NCI-H1105 (cell line): Measurements from ENCODE around the gene TNS3.

ENCODE experiments used
- DNase-seq: peaks from one replicate; lab custom pipeline; 2025; lab: John Stamatoyannopoulos, UW

Gene TNS3

GRCh38 chr7:47329320-47329926 is 252.5 kb downstream of the TNS3 start:
- DNase-seq = no peak

GRCh38 chr7:47328392-47329319 is 253.3 kb downstream of the TNS3 start:
- no peak for DNase-seq

- DNase-seq = no peak
These were observed 254.1 kb downstream of the TNS3 start for GRCh38 chr7:47327698-47328391.

GRCh38 chr7:47327346-47327697 is 254.6 kb downstream of the TNS3 start:
- no peak for DNase-seq

GRCh38 chr7:47326808-47327207 is 255.1 kb downstream of the TNS3 start:
- no peak for DNase-seq

- DNase-seq = no peak
These were observed 255.7 kb downstream of the TNS3 start for GRCh38 chr7:47326220-47326619.

GRCh38 chr7:47325337-47325736 is 256.6 kb downstream of the TNS3 start:
- no peak for DNase-seq

- DNase-seq = no peak
These were observed 258.0 kb downstream of the TNS3 start for GRCh38 chr7:47323904-47324303.

GRCh38 chr7:47322731-47323130 is 259.2 kb downstream of the TNS3 start:
- DNase-seq = no peak

- DNase-seq = no peak
These were observed 261.6 kb downstream of the TNS3 start for GRCh38 chr7:47320296-47320695.

GRCh38 chr7:47318395-47319182 is 263.3 kb downstream of the TNS3 start:
- DNase-seq = no peak

GRCh38 chr7:47317487-47317886 is 264.4 kb downstream of the TNS3 start:
- no peak for DNase-seq

GRCh38 chr7:47314728-47315607 is 266.9 kb downstream of the TNS3 start:
- no peak for DNase-seq

GRCh38 chr7:47314248-47314647 is 267.7 kb downstream of the TNS3 start:
- no peak for DNase-seq

GRCh38 chr7:47313564-47313963 is 268.3 kb downstream of the TNS3 start:
- no peak for DNase-seq

- DNase-seq = no peak
These were observed 270.0 kb downstream of the TNS3 start for GRCh38 chr7:47311891-47312290.

- DNase-seq = no peak
These were observed 271.9 kb downstream of the TNS3 start for GRCh38 chr7:47310020-47310419.

GRCh38 chr7:47308808-47309207 is 273.1 kb downstream of the TNS3 start:
- DNase-seq = no peak

GRCh38 chr7:47307311-47307710 is 274.6 kb downstream of the TNS3 start:
- no peak for DNase-seq

- DNase-seq = no peak
These were observed 276.9 kb downstream of the TNS3 start for GRCh38 chr7:47304727-47305719.
